Peyer's patch (tissue), 4 donors: ENCODE data around the gene ARHGEF26.

Experiments
- POLR2A ChIP-seq, 2 donors: fragments of 450-650 bp; IDR thresholded peaks; one replicate each; pipeline ENCODE4 v1.5.1; 2017; ENCODE audit warnings: antibody characterized with exemption in 2 of 2, mild to moderate bottlenecking in 2 of 2, moderate library complexity in 2 of 2
- TF ChIP-seq, protein P1 (sequence below), 6 experiments: fragments of 450-650 bp in 4 of 6; fragments of 200-600 bp in 2 of 6; sonication (generic) in 1 of 6; IDR thresholded peaks; one replicate each; pipeline ENCODE4 v1.5.1; 2017 to 2019; ENCODE audit warnings: antibody characterized with exemption in 6 of 6, mild to moderate bottlenecking in 3 of 6, moderate library complexity in 1 of 6

DNA sequence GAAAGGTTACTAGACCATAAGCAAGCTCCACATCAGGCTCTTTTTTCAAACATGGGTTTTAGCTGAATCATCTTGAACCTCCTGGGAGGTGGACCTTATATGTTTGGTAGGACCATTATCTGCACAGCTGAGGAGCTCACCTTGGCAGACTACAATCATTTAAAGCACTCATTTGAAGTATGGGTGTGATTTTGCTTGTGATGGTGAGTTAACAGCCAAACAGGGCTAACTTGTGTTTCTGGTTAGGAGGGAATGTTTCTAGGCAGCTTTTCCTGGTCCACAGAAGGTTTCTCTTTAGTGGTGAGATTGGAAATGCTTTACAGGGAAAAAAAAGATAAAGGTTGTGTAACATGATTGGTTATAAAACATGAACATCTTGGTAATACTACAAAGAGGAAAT is 61.8 kb downstream of the ARHGEF26 start:
- TF ChIP-seq, protein P1, sequence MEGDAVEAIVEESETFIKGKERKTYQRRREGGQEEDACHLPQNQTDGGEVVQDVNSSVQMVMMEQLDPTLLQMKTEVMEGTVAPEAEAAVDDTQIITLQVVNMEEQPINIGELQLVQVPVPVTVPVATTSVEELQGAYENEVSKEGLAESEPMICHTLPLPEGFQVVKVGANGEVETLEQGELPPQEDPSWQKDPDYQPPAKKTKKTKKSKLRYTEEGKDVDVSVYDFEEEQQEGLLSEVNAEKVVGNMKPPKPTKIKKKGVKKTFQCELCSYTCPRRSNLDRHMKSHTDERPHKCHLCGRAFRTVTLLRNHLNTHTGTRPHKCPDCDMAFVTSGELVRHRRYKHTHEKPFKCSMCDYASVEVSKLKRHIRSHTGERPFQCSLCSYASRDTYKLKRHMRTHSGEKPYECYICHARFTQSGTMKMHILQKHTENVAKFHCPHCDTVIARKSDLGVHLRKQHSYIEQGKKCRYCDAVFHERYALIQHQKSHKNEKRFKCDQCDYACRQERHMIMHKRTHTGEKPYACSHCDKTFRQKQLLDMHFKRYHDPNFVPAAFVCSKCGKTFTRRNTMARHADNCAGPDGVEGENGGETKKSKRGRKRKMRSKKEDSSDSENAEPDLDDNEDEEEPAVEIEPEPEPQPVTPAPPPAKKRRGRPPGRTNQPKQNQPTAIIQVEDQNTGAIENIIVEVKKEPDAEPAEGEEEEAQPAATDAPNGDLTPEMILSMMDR (IDR thresholded peaks at IDR 0.05) = no peak
- no peak for TF ChIP-seq POLR2A (IDR thresholded peaks at IDR 0.05)
